Endothelial cell (in vitro differentiated cells): Measurements from ENCODE around the gene RGS2. TPM values are rescaled to one million over a fixed set of nuclear protein-coding genes. Genes with fewer than 3 reads are reported as not detected.

ENCODE experiments used
- DNase-seq: peaks from one replicate; pipeline ENCODE4 v3.0.0; 2021; ENCODE audit warnings: low spot score
- H3K27ac Mint-ChIP-seq: one replicate; pipeline ENCODE4 v1.8.0; 2021; ENCODE audit warnings: mixed read lengths, inconsistent platforms; ENCODE audit not compliant: unreplicated experiment
- H3K27me3 Mint-ChIP-seq: one replicate; pipeline ENCODE4 v1.8.0; 2021; ENCODE audit warnings: mild to moderate bottlenecking, moderate library complexity, mixed read lengths, inconsistent platforms; ENCODE audit not compliant: unreplicated experiment
- H3K36me3 Mint-ChIP-seq: one replicate; pipeline ENCODE4 v1.8.0; 2021; ENCODE audit warnings: mild to moderate bottlenecking, low read depth, mixed read lengths, inconsistent platforms; ENCODE audit not compliant: unreplicated experiment
- H3K4me1 Mint-ChIP-seq: one replicate; pipeline ENCODE4 v1.8.0; 2021; ENCODE audit warnings: mild to moderate bottlenecking, mixed read lengths, inconsistent platforms; ENCODE audit not compliant: unreplicated experiment
- H3K4me3 Mint-ChIP-seq: one replicate; pipeline ENCODE4 v1.8.0; 2021; ENCODE audit warnings: mild to moderate bottlenecking, mixed read lengths, inconsistent platforms; ENCODE audit not compliant: unreplicated experiment
- H3K9me3 Mint-ChIP-seq: one replicate; pipeline ENCODE4 v1.8.0; 2021; ENCODE audit warnings: mixed read lengths, inconsistent platforms; ENCODE audit not compliant: unreplicated experiment
- CTCF ChIP-seq: fragments of 200-600 bp; sonication (generic); IDR thresholded peaks from one replicate; pipeline ENCODE4 v1.5.0; 2021; ENCODE audit warnings: antibody characterized with exemption; ENCODE audit not compliant: unreplicated experiment
- total RNA-seq: library from RNA; stranded (reverse); fragmentation: NEBNext Ultra II Directional; extraction: Animal tissue kit (Norgen Biotek cat#: 25700); gene quantifications from one replicate; pipeline ENCODE4 v1.2.1, GENCODE V29; 2021; ENCODE audit not compliant: unreplicated experiment

Gene RGS2
- total RNA-seq, 1 donor from 2014 or later, result 4.7 TPM

- Mint-ChIP-seq H3K27ac (no peak overlapping the region), H3K4me1 (peaks cover 3% of the 10 kb centered on the region), H3K9me3 (no peaks in the 10 kb centered on the region), H3K36me3 (no peaks in the 10 kb centered on the region), H3K27me3 (no peaks in the 10 kb centered on the region), H3K4me3 (no peak overlapping the region)
- no peak for DNase-seq
- TF ChIP-seq CTCF, result no peak
Measured at GRCh38 chr1:192784397-192784796, 24.4 kb upstream of the RGS2 start.

- no peak overlapping the region for H3K27ac Mint-ChIP-seq
- no peaks in the 10 kb centered on the region for H3K9me3 Mint-ChIP-seq
- TF ChIP-seq CTCF, result no peak
- no peaks in the 10 kb centered on the region for H3K36me3 Mint-ChIP-seq
- no peak overlapping the region for H3K4me3 Mint-ChIP-seq
- peaks cover 2% of the 10 kb centered on the region for H3K27me3 Mint-ChIP-seq
- no peak for DNase-seq
- peaks cover 3% of the 10 kb centered on the region for H3K4me1 Mint-ChIP-seq
Measured at GRCh38 chr1:192786576-192786975, 22.3 kb upstream of the RGS2 start.

GRCh38 chr1:192787914-192788585 lies 20.8 kb upstream of the RGS2 start:
- Mint-ChIP-seq H3K27me3 (peaks cover 2% of the 10 kb centered on the region), H3K4me1 (peaks cover 3% of the 10 kb centered on the region), H3K4me3 (no peak overlapping the region), H3K9me3 (no peaks in the 10 kb centered on the region), H3K36me3 (no peaks in the 10 kb centered on the region), H3K27ac (no peak overlapping the region)
- peak; percentile 26 for DNase-seq
- no peak for TF ChIP-seq CTCF

GRCh38 chr1:192789871-192790270 lies 19.0 kb upstream of the RGS2 start:
- TF ChIP-seq CTCF, result no peak
- Mint-ChIP-seq H3K27ac (no peak overlapping the region), H3K9me3 (no peaks in the 10 kb centered on the region), H3K27me3 (peaks cover 2% of the 10 kb centered on the region), H3K4me1 (peaks cover 6% of the 10 kb centered on the region), H3K4me3 (no peak overlapping the region), H3K36me3 (no peaks in the 10 kb centered on the region)
- no peak for DNase-seq

GRCh38 chr1:192792628-192793027 lies 16.2 kb upstream of the RGS2 start:
- Mint-ChIP-seq H3K4me1 (peaks cover 20% of the 10 kb centered on the region), H3K27ac (no peak overlapping the region), H3K4me3 (no peak overlapping the region), H3K36me3 (no peaks in the 10 kb centered on the region), H3K9me3 (no peaks in the 10 kb centered on the region), H3K27me3 (peaks cover 3% of the 10 kb centered on the region)
- TF ChIP-seq CTCF, result no peak
- DNase-seq, result no peak
